Pancreas (tissue), 10 donors: ENCODE data around the gene CCNF. TPM values are rescaled to one million over a fixed set of nuclear protein-coding genes. Genes with fewer than 3 reads are reported as not detected.

ENCODE experiments used
- ATAC-seq, 4 donors: fragments of 200-7000 bp; cut with Tn5 transposase; one replicate each; pipeline versions ENCODE4 v1.8.0 to v1.9.1; 2020; ENCODE audit warnings: mild to moderate bottlenecking in 4 of 4, moderate library complexity in 4 of 4
- DNase-seq, 6 donors: peaks; one replicate each; pipeline ENCODE4 v3.0.0-alpha.2; 2020
- FAIRE-seq: peaks from 2 replicates; lab custom pipeline; 2012; peaks lifted over from hg19 to GRCh38; lab: Jason Lieb, UNC
- H3K27ac ChIP-seq, 4 donors: fragments of 200-600 bp; sonication (generic); 1 replicate in 3 of 4; 2 replicates in 1 of 4; pipeline versions ENCODE4 v1.5.0 to v1.8.0; 2020
- H3K27me3 ChIP-seq, 4 donors: fragments of 200-600 bp; one replicate each; pipeline ENCODE4 v1.8.0; 2021
- H3K36me3 ChIP-seq, 3 donors: fragments of 200-600 bp; sonication (generic) in 1 of 3; one replicate each; pipeline versions ENCODE4 v1.5.0 to v1.8.0; 2020 to 2021
- H3K4me1 ChIP-seq, 3 donors: fragments of 200-600 bp; one replicate each; pipeline ENCODE4 v1.8.0; 2021
- H3K4me3 ChIP-seq, 4 donors: fragments of 200-600 bp; sonication (generic) in 2 of 4; one replicate each; pipeline versions ENCODE4 v1.5.0 to v1.8.0; 2020 to 2021
- H3K9me3 ChIP-seq, 4 donors: fragments of 200-600 bp; one replicate each; pipeline ENCODE4 v1.8.0; 2021
- WGBS, 2 donors: extraction: QIAGEN DNeasy Blood & Tissue Kit; methylation state at CpG; one replicate each; pipeline ENCODE4 v1.1.7; 2013; 5-methylcytosine and 5-hydroxymethylcytosine counted together
- intact Hi-C, 3 donors: fragments of 100-400 bp; cut with DNase I; formaldehyde crosslinking; loops; one replicate each; pipeline versions ENCODE4 v1.11.1 to v1.14.2; 2022
- polyA plus RNA-seq, 2 donors: library from polyadenylated mRNA; stranded (reverse); fragments of 200-250 nt; gene quantifications; one replicate each; pipeline ENCODE4 v1.2.3, GENCODE V29; 2013
- total RNA-seq, 6 donors: library from RNA; stranded (reverse); fragmentation: NEBNext Ultra II Directional in 4 of 6; extraction: Animal tissue kit (Norgen Biotek cat#: 25700) in 4 of 6; gene quantifications; one replicate each; pipeline versions ENCODE4 v1.2.1 to v1.2.4, GENCODE V29; 2021 to 2023
- TF ChIP-seq, protein P1 (sequence below), 4 donors: fragments of 200-600 bp; sonication (generic) in 3 of 4; IDR thresholded peaks; one replicate each; pipeline versions ENCODE4 v1.5.0 to v1.8.0; 2021; ENCODE audit warnings: antibody characterized with exemption in 4 of 4
- donor health status: healthy with polysubstance abuse.
- donor health status: DM: no; HTN: no; CAD: no; lungs with moderate emphysema.
- donor health status: DM: no; HTN: no; CAD: no.
- donor health status: control.
- donor health status: control.
- donor health status: Bipolar disorder and iron deficiency.
- donor health status: DM: yes; HTN: yes; CAD: no.
- donor health status: DM: no; HTN: no; CAD: no.
- donor health status: DM: no; HTN: no; CAD: no.
- donor health status: DM: yes; HTN: yes; CAD: no.

Gene CCNF
- total and polyA plus RNA-seq, 8 donors = 0.69 to 2.6 (median 1.1) TPM

DNA sequence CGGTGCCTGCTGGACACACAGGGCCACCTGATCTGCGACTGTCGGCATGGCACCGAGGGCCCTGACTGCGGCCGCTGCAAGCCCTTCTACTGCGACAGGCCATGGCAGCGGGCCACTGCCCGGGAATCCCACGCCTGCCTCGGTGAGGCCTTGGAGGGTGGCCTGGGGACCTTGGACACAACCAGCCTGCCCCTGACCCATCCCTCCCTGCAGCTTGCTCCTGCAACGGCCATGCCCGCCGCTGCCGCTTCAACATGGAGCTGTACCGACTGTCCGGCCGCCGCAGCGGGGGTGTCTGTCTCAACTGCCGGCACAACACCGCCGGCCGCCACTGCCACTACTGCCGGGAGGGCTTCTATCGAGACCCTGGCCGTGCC is 43.2 kb downstream of the CCNF start:
- ATAC-seq (no peak), FAIRE-seq (no peak), DNase-seq (no peak)
- Histone ChIP-seq H3K36me3 (no peaks in the 10 kb centered on the region), H3K4me3 (no peak overlapping the region), H3K9me3 (no peaks in the 10 kb centered on the region), H3K4me1 (peaks cover 9 to 41% (median 18%) of the 10 kb centered on the region in 3 donors), H3K27me3 (peaks cover 0 to 5% (median 0%) of the 10 kb centered on the region in 4 donors), H3K27ac (no peak overlapping the region)
- TF ChIP-seq, protein P1, sequence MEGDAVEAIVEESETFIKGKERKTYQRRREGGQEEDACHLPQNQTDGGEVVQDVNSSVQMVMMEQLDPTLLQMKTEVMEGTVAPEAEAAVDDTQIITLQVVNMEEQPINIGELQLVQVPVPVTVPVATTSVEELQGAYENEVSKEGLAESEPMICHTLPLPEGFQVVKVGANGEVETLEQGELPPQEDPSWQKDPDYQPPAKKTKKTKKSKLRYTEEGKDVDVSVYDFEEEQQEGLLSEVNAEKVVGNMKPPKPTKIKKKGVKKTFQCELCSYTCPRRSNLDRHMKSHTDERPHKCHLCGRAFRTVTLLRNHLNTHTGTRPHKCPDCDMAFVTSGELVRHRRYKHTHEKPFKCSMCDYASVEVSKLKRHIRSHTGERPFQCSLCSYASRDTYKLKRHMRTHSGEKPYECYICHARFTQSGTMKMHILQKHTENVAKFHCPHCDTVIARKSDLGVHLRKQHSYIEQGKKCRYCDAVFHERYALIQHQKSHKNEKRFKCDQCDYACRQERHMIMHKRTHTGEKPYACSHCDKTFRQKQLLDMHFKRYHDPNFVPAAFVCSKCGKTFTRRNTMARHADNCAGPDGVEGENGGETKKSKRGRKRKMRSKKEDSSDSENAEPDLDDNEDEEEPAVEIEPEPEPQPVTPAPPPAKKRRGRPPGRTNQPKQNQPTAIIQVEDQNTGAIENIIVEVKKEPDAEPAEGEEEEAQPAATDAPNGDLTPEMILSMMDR (IDR thresholded peaks at IDR 0.05) = no peak
- 93 to 96% methylated on average over 27 of the region's 27 CpGs for WGBS, 2 donors
- intact Hi-C loops = no loop called here

DNA sequence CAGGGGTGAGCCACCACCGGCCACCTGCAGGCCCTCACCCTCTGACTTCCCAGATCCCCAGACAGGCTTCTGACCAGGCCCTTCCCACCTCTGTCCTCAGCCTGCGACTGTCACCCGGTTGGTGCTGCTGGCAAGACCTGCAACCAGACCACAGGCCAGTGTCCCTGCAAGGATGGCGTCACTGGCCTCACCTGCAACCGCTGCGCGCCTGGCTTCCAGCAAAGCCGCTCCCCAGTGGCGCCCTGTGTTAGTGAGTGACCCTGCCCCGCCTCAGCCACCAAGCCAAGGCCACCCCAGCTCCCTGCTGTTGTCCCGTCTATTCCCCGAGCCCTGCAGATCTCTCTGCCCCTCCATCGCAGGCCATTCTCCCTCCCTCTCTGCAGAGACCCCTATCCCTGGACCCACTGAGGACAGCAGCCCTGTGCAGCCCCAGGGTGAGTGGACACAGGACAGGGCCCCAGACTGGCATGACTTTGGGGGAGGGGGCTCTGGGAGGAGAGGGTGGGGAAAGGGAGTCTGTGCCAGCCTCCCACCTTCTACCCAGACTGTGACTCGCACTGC is 43.7 kb downstream of the CCNF start:
- TF ChIP-seq, protein P1 (IDR thresholded peaks at IDR 0.05) = no peak
- Histone ChIP-seq H3K4me1 (peaks cover 14 to 43% (median 20%) of the 10 kb centered on the region in 3 donors), H3K9me3 (no peaks in the 10 kb centered on the region), H3K27me3 (peaks cover 0 to 5% (median 0%) of the 10 kb centered on the region in 4 donors), H3K36me3 (no peaks in the 10 kb centered on the region), H3K27ac (no peak overlapping the region), H3K4me3 (no peak overlapping the region)
- no peak for FAIRE-seq
- ATAC-seq = no peak
- intact Hi-C loops = no loop called here
- WGBS, 2 donors = 81 to 88% methylated on average over 13 to 14 of the region's 14 CpGs
- peak in 2 of 6 donors; percentile 30 to 81 for DNase-seq

DNA sequence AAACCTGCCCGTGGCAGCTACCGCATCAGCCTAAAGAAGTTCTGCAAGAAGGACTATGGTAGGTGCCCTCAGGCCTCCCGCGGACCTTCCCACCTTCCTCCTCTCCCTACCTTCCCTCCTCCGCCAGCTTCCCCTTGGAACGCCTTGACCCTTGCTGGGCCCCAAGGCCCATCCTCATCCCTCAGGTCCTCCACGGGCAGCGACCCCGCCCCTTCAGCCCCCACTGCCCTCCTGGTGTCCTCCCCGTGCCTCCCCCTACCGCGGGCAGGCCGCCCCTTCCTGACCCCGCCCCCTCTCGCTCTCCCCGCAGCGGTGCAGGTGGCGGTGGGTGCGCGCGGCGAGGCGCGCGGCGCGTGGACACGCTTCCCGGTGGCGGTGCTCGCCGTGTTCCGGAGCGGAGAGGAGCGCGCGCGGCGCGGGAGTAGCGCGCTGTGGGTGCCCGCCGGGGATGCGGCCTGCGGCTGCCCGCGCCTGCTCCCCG is 44.2 kb downstream of the CCNF start:
- Histone ChIP-seq H3K4me1 (peaks cover 16 to 41% (median 20%) of the 10 kb centered on the region in 3 donors), H3K36me3 (no peaks in the 10 kb centered on the region), H3K27ac (no peak overlapping the region), H3K9me3 (no peaks in the 10 kb centered on the region), H3K4me3 (peak overlapping the region in 3 of 4 donors; percentile 59 to 92 (median 70)), H3K27me3 (peaks cover 0 to 5% (median 0%) of the 10 kb centered on the region in 4 donors)
- FAIRE-seq = no peak
- ATAC-seq = no peak
- TF ChIP-seq, protein P1 (IDR thresholded peaks at IDR 0.05) = no peak
- peak in 2 of 6 donors; percentile 69 to 84 for DNase-seq
- intact Hi-C loops = no loop called here
- 5 to 11% methylated on average over 26 to 49 of the region's 49 CpGs for WGBS, 2 donors

DNA sequence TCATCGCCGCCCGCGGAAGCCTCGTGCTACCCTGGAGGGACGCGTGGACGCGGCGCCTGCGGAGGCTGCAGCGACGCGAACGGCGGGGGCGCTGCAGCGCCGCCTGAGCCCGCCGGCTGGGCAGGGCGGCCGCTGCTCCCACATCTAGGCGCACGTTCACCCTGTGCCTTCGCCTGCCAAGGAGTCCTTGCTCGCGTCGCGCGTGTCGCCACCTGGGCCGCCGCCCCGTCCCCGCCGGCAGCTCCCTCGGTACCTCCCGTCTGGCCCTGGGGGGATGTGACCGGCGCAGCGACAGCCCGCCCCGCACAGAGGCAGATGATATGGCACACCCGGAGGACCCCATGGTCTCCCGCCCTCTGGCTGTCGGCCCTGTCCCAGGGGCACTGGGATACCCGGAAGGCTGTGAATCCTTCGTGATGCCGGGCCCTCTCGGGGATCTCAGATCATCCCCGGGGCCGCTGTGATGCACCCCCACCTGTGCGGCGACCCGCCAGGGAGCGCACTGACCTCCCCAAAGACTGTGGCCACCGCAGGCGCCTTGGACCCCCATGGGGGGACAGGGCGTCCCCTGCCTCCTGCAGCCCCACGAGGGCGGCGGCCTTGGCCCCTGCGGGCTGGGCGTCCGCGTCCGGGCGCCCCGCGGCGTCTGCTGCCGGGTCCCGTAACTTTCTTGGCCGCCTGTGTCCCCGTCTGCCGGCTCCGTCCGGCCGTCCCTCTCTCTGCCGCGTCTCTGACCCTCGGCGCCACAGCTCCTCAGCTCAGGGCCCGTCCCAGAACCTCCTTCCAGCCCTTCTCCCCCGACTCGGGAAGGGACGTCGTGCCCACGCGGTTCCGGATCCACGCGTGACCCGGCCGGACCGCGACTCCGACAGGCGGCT is 45.0 kb downstream of the CCNF start:
- 0 to 1% methylated on average over 85 to 100 of the region's 100 CpGs for WGBS, 2 donors
- peak; percentile 63 to 72 (median 66) for ATAC-seq

More for the DNA sequence above, 45.0 kb downstream of the CCNF start:
- peak overlapping the region; percentile 74 to 81 (median 76) for H3K27ac ChIP-seq
- peaks cover 16 to 36% (median 20%) of the 10 kb centered on the region in 3 donors for H3K4me1 ChIP-seq
- no peak for FAIRE-seq
- peaks cover 0 to 5% (median 0%) of the 10 kb centered on the region in 4 donors for H3K27me3 ChIP-seq
- no peaks in the 10 kb centered on the region for H3K36me3 ChIP-seq
- DNase-seq = peak in 4 of 6 donors; percentile 61 to 85 (median 80)
- intact Hi-C loops = no loop called here
- TF ChIP-seq, protein P1 (IDR thresholded peaks at IDR 0.05) = peak in 1 of 4 donors; percentile 11
- H3K9me3 ChIP-seq = no peaks in the 10 kb centered on the region
- peak overlapping the region; percentile 59 to 92 (median 67) for H3K4me3 ChIP-seq
